ENCODE results near the gene RND1.
"Not testable (repeated sequence)": the region's sequence is repeated elsewhere in the genome, so short reads cannot be mapped to it uniquely, and the experiment has no call there.

RND1 gene

DNA sequence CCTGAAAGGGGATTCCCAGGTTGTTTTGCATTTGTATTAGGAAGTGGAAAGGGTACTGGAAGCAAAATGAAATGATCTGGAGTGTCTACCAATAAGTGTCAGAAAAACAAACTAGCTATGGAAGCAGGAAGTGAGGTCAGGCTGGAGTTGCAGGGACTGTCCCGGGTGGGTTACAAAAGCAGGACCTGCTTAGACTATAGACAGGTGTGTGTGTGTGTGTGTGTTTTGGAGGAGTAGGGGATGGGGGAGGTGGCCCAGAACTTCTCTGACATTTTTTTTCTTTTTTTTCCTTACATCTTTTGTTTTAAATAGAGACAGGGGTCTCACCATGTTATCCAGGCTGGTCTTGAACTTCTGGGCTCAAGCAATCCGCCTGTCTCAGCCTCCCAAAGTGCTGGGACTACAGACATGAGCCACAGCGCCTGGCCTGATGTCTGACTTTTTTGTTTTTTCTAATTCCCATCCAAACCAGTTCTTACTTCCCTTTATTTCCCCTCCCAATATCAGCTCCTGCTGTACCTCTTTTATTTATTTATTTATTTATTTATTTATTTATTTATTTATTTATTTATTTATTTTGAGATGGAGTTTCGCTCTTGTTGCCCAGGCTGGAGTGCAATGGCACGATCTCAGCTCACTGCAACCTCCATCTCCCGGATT, 512 bp upstream of the RND1 start:
- FAIRE-seq: no peak
- no peak for DNase-seq (ENCODE audit: insufficient read length)
- TF ChIP-seq POLR2AphosphoS5 (IDR thresholded peaks at IDR 0.05; ENCODE audit: low read depth, low read length) (no peak), TAF1 (IDR thresholded peaks at IDR 0.05; ENCODE audit: borderline replicate concordance, low read depth, low read length) (no peak), POLR2A (IDR thresholded peaks at IDR 0.05; ENCODE audit: low read depth, low read length) (no peak)

DNA sequence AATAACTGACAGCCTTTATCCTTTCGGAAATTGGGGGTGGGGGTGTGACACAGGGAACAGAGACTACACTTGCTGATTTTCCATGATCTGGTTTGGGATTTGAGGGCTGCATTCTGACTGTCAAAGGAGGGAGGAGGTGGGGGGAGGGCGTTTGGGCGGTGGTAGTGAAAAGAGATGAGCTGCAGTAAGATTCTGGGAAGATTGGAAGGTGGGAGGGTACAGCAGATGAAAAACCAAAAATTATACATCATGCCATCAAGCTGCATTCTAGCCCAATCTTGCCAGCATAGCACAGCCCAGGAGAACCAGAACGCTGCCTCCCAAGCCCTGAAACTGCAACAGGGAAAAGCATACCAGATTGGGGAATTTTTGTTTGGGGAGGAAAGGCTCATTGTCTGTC, 2.4 kb downstream of the RND1 start:
- TF ChIP-seq POLR2A (IDR thresholded peaks at IDR 0.05; ENCODE audit: low read depth, low read length) (no peak), POLR2AphosphoS5 (IDR thresholded peaks at IDR 0.05; ENCODE audit: low read depth, low read length) (no peak), TAF1 (IDR thresholded peaks at IDR 0.05; ENCODE audit: borderline replicate concordance, low read depth, low read length) (no peak)
- FAIRE-seq: no peak
- DNase-seq (ENCODE audit: insufficient read length): no peak

DNA sequence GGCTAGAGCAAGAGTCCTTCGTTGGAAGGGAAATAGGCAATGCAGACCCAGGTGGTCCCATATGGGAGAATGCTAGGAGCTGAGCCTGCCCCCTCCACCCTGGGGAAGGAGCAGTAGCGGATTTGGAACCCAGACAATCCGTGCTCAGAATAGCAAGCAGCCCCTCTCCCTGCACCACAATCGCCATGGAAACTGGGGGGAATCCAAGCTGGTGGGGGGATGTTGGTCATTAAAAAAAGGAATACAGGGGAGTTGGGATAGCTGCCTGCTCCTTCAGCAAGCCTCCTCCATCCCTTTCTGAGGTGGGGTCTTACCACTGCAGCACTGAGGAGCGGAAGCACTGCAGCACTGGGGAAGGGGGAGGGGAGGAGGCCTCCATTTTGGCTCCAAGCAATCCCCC, 2.9 kb downstream of the RND1 start:
- DNase-seq (ENCODE audit: insufficient read length) (no peak), FAIRE-seq (no peak)
- TF ChIP-seq POLR2A (IDR thresholded peaks at IDR 0.05; ENCODE audit: low read depth, low read length): no peak
- TF ChIP-seq TAF1 (IDR thresholded peaks at IDR 0.05; ENCODE audit: borderline replicate concordance, low read depth, low read length): no peak
- no peak for TF ChIP-seq POLR2AphosphoS5 (IDR thresholded peaks at IDR 0.05; ENCODE audit: low read depth, low read length)

DNA sequence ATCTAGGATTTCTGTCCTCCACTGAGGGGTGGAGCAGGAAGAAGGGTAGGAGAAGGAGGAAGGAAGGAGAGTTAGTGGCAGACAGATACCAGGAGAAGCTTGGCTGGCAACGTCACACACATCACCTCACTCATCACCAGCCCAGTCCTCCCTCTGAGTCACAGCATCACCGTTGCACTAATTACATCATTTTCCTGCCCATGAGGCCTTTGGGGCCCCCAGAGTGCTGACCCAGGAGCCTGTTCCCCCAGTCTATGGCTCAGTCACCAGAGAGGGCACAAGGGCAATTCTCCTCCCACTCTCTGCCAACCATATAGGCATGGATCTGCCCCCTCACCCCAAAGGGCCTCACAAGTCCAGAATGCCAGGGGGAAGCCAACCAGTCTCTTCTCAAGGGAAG, 4.6 kb downstream of the RND1 start:
- no peak for DNase-seq (ENCODE audit: insufficient read length)
- TF ChIP-seq POLR2AphosphoS5 (IDR thresholded peaks at IDR 0.05; ENCODE audit: low read depth, low read length) (no peak), POLR2A (IDR thresholded peaks at IDR 0.05; ENCODE audit: low read depth, low read length) (no peak), TAF1 (IDR thresholded peaks at IDR 0.05; ENCODE audit: borderline replicate concordance, low read depth, low read length) (no peak)
- FAIRE-seq: no peak

DNA sequence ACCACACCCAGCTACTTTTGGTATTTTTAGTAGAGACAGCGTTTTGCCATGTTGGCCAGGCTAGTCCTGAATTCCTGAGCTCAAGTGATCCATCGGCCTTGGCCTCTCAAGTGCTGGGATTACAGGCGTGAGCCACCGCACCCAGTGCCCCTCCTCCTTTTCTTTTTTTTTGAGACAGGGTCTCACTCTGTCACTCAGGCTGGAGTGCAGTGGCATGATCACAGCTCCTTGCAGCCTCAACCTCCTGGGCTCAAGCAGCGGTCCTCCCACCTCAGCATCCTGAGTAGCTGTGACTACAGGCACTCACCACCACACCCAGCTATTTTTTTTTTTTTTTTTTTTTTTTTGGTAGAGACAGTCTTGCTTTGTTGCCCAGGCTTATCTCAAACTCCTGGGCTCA, 5.4 kb downstream of the RND1 start:
- FAIRE-seq; DNase-seq (ENCODE audit: insufficient read length): not testable (repeated sequence)

DNA sequence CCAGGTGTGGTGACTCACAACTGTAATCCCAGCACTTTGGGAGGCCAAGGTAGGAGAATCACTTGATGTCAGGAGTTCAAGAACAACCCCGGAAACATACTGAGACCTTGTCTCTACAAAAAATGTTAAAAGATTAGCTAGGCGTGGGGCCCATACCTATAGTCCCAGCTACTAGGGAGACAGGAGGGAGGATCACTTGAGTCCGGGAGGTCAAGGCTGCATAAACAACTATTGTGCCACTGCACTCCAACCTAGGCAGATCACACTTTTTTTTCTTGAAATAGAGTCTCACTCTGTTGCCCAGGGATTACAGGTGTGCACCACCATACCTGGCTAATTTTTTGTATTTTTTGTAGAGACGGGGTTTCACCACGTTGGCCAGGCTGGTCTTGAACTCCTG, 6.1 kb downstream of the RND1 start:
- no peak for DNase-seq (ENCODE audit: insufficient read length)
- FAIRE-seq: no peak
- TF ChIP-seq TAF1 (IDR thresholded peaks at IDR 0.05; ENCODE audit: borderline replicate concordance, low read depth, low read length) (no peak), POLR2AphosphoS5 (IDR thresholded peaks at IDR 0.05; ENCODE audit: low read depth, low read length) (no peak), POLR2A (IDR thresholded peaks at IDR 0.05; ENCODE audit: low read depth, low read length) (no peak)

DNA sequence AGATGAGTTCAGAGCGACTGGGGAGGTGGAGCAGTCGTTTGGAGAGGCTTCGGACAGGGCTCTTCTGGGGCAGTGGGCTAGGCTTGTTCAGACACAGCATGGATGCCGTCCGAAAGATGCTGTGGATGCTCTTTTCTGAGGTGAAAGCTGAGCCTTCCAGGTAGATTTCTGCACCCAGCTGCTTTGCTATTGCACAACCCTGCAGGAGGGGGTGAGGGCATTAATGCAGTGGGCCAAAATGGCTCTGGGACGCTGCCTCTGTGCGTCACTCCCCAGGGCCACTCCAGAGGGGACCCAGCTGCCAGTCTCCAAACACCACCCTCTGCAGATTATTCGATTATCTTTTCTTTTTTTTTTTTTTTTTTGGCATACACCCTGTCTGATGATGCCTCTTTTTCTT, 7.6 kb downstream of the RND1 start:
- TF ChIP-seq POLR2AphosphoS5 (IDR thresholded peaks at IDR 0.05; ENCODE audit: low read depth, low read length): no peak
- DNase-seq (ENCODE audit: insufficient read length): no peak
- no peak for FAIRE-seq

DNA sequence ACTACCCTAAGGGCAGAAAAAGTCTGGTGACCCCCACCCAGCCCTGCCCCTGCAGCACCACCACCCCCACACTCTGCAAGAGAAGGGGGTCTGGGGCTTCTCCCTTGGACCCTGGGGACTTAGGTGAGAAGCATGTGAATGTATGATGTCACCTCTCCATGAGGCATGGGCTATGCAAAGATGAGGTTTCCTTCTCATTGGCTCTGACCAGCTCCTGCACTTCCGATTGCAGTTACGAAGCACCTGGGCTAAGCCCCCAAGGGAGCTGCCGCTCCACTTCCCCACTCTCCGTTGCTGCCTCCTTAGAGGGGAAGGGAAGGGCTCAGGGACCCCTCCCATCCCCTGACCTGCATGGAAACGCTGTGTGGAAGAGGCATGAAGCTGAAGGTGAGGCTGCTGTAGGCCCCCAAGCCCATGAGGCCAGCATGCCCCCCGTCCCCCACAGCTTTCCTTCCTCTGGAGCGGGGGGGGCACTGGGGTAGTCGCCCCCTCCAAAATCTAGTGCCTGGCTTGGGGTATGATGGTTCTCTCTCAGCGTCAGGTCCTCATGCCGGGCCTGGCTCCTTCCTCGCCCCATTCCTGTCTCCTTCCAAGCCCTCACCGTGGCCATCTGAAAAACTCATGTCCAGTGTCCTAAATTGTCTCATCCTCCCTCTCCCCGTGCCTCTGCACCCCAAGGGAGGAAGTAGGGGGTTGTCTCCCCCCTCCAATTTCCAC, 8.2 kb downstream of the RND1 start:
- DNase-seq (ENCODE audit: insufficient read length) (no peak), FAIRE-seq (no peak)
- TF ChIP-seq POLR2AphosphoS5 (IDR thresholded peaks at IDR 0.05; ENCODE audit: low read depth, low read length): no peak

DNA sequence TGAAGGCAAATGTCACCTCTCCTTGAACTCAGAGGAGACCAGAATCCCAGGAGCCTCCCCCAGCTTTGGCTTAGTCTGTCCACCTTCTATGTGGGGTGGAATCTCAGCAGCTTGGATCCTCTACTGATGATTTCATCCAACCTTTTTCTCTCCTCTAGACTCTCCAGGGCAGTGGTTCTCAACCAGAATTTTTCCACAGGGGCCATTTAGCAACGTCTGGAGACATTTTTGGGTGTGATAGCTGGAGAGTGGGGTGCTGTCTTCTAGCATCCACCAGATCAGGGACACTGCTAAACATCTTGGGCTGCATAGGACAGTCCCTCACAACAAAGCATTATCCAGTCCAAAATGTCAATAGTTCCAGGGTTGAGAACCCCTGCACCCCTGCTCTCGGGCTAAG, 9.3 kb downstream of the RND1 start:
- FAIRE-seq: no peak
- no peak for DNase-seq (ENCODE audit: insufficient read length)

DNA sequence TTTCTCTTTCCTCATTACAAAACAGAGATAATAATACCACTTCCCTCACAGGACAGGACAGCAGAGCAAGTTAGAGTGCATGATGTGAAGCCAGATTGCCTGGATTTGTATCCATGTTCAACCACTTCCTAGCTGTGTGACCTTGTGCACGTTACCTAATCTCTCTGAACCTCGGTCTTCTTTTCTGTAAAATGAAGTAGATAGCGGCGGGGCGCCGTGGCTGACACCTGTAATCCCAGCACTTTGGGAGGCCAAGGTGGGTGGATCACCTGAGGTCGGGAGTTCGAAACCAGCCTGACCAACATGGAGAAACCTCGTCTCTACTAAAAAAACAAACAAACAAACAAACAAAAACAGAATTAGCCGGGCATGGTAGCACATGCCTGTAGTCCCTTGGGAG, 10.7 kb downstream of the RND1 start:
- DNase-seq (ENCODE audit: insufficient read length); FAIRE-seq: not testable (repeated sequence)

More for the DNA sequence above, 9.3 kb downstream of the RND1 start:
- no peak for TF ChIP-seq POLR2AphosphoS5 (IDR thresholded peaks at IDR 0.05; ENCODE audit: low read depth, low read length)
- no peak for TF ChIP-seq TAF1 (IDR thresholded peaks at IDR 0.05; ENCODE audit: borderline replicate concordance, low read depth, low read length)
- no peak for TF ChIP-seq POLR2A (IDR thresholded peaks at IDR 0.05; ENCODE audit: low read depth, low read length)

DNA sequence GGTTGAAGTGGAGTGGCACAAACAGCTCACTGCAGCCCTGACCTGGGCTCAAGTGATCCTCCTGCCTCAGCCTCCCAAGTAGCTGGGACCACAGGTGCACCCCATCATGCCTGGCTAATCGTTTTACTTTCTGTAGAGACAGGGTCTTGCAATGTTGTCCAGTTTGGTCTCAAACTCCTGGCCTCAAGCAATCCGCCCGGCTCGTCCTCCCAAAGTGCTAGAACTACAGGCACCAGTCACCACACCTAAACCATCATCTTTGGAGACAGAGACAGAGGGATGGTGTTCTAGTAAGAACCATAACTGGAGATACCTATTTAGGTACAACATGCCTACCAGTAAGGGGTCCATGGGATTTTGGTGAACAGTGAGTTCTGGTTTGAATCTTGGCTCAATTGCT, 11.2 kb downstream of the RND1 start:
- FAIRE-seq (no peak), DNase-seq (ENCODE audit: insufficient read length) (no peak)
- no peak for TF ChIP-seq TAF1 (IDR thresholded peaks at IDR 0.05; ENCODE audit: borderline replicate concordance, low read depth, low read length)
- TF ChIP-seq POLR2AphosphoS5 (IDR thresholded peaks at IDR 0.05; ENCODE audit: low read depth, low read length): no peak
- no peak for TF ChIP-seq POLR2A (IDR thresholded peaks at IDR 0.05; ENCODE audit: low read depth, low read length)

DNA sequence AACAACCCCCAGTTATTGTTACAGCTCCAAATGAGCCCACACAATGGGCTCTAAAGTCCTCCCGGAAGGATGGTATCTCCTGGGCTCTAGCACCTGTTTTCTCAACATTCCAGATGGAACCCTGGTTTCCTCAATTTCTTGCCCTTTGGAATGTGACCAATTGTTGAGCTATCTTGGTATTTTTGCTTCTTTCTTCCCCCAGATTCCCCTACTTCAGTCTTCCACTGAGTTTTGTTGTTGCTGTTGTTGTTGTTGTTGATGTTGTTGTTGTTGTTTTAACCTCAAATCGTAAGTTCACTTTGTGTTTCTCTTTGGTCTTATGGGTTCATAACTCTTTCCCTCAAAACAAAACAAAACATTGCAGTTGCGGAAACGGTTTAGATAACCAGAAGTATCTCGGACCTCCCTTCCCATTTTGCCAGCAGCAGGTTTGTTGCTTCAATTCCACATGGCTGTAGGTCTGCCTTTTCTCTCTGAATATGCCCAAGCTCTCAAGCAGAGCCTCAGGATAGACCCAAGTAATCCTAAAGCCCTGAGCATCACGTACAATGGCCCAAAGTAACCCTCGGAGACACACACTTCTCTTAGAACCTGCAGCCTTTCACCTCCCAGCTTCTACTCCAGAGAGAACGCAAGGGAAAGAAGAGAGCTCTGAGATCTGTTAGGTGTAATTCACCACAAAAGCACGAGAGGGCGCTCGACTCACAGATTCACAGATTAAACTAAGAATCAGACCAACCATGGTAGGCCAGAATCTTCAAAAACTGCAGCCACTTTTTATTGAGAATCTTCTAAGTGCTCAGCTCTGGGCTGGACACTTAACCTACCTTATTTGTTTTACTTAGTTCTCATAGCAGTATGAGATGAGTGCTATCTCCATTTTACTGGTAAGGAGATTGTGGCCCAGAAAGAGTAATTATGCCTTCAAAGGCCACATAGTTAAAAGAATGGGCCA, 12.7 kb downstream of the RND1 start:
- peak; percentile 73 for FAIRE-seq
- no peak for TF ChIP-seq POLR2AphosphoS5 (IDR thresholded peaks at IDR 0.05; ENCODE audit: low read depth, low read length)
- TF ChIP-seq TAF1 (IDR thresholded peaks at IDR 0.05; ENCODE audit: borderline replicate concordance, low read depth, low read length): no peak
- DNase-seq (ENCODE audit: insufficient read length): peak; percentile 49
